DMS153 treated with DMSO at 0.1 percent for 48 hours (cell line): ENCODE measurements around the gene NRXN3.
"Not testable (repeated sequence)": the region's sequence is repeated elsewhere in the genome, so short reads cannot be mapped to it uniquely, and the experiment has no call there.

Experiments used
- DNase-seq: peaks from one replicate; lab custom pipeline; 2025; ENCODE audit not compliant: unreplicated experiment; lab: John Stamatoyannopoulos, UW

NRXN3 gene

DNA sequence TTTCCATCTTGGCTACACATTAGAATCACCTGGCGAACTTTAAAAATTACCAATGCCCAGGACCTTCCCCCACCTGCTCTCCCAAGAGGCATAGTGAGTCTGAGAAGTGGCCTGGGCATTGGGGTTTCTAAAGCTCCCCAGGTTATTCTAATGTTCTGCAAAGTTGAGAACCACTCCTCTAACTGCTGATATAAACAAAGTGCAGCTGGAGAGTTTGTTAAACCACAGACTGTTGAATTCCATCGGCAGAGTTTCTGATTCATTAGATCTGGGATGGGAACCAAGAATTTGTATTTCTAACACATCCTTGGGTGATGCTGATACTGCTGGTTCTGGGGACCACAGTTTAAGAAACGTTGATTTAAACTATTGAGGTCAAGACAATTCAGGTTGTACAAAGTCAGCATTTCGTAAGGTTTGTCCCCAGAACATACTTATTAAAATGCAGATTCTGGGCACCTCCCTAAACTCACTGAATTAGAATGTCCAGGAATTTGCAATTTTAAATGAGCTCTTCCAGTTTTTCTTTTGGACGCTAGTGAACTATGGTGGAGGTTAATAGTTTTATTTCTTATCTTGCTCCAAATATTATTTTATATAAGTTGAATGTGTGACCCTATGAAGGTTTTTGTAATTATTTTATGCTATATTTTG lies 309.1 kb downstream of the NRXN3 start:
- DNase-seq = no peak

DNA sequence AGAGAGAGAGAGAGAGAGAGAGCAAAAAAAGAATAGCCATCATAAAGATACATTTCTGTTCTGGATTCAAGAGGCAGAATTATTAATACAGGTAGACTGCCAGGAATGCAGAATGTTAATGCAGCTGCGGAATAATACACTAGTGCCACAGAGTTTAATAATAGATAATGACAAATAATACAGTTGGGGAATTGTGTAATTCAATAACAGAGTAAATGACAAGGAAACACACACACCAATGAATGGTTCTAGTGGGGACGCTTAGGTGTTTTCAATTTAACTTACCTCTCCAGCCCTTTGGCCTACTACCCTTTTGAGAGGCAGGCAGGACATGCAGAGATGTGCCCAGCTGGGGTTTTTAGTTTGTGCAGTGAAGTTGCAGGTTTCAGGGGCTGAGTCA lies 313.9 kb downstream of the NRXN3 start:
- no peak for DNase-seq

DNA sequence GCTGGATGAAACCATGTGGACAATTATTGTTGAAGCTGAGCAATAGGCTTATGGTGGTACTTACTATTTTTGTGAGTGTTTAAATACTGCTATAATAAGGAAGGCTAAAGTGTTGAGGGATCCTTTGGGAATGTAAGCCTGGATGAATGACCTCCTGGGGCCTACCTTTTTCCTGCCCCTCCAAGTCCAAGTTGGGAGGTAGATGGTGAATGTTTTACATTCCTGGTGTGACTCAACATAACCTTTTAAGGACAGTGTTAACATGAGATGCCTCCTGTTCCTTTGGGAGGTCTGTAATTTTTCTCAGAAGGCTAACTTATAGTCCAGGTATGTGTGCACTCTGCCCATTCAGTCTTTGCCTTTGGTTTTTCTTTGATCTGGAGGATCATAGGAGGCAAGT lies 315.9 kb downstream of the NRXN3 start:
- no peak for DNase-seq

DNA sequence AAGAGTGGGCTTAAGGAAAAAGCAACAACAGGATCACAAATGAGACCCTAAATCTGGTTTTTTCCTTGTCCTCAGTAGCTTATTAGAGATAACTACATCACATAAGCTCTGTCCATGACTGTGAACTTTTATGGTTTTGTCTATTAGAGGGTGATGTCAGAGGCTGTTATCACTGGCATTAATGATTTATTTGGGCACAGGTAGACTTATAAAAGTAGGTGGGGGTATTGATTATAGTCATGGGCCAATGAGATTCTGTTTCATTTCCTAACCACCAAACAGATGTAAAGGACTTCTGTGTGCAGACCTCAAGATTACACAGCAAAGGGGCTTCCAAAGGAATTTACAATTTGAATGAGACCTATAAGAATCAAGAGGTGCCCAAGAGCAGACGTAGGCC lies 316.4 kb downstream of the NRXN3 start:
- no peak for DNase-seq

DNA sequence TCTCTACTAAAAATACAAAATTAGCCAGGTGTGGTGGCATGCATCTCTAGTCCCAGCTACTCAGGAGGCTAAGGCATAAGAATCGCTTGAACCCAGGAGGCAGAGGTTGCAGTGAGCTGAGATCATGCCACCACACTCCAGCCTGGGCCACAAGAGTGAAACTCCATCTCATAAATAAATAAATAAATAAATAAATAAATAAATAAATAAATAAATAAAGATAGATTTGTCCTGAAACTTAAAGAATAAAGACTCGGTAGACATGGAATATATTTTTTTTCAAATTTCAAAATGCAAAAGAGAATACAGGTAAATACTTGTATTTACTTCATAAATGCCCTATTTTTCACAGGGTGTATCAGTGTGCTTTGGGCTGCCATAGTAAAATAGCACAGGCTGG lies 317.4 kb downstream of the NRXN3 start:
- DNase-seq = not testable (repeated sequence)

DNA sequence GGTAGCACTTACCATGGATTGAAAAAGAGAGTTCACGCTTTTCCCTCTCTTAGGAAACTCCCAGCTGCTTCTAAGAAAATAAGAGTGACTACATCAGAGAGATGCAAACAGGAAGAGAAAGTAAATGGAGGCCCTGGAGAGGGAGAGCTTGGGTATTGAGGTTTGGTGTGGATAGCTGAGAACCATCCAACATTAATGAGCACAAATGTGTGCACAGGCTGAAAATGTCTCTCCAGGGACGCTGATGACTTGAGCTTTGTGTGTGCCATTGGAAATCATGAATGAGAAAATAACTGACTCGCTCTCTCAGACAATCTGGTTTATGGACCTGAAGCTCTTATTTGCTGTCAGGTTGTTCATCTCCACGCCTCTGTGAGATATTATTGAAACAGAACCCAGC lies 318.8 kb downstream of the NRXN3 start:
- peak; percentile 54 for DNase-seq

DNA sequence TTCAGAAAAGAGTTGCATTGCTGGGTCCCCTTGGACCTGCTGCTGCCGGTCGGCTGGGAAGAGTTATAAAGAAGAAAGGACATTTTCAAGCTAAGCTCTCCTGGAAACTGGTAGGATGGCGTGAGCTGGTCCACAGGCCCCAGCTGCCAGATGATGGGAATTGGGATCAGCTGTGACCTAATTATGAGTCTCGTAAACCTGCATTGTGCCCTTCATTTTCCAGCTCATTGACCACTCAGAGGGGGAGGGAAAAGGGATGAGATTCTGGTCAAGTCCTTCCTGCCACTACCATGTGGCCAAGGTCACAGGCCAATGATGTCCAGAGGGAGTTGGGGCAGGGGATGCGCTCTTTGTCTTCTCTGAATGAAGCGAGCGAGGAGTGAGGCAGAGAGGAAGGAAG lies 320.9 kb downstream of the NRXN3 start:
- DNase-seq = no peak

DNA sequence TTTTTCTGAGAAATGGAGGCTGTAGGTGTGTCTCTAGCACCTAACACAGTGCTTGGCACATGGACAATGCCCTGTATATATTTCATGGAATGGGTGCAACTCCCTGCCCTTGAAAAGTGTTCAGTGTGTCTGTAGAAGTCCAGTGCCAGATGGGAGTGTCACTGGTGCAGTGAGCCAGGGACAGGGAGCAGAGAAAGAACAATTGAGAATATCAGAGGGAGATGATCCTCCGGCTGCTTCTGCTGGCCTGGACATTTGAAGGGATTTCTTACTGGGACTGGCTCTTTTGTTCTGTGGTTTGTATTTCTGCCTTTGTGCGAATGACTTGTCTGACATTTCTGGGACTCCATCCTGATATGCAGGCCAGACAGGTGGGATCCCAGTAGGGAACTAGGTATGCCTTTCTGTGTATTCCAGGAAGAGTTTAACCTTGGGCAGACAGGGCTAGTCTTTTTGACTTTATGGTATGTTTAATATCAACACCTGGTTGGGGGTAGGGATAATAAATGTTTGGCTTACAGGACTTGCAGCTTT lies 328.0 kb downstream of the NRXN3 start:
- no peak for DNase-seq

DNA sequence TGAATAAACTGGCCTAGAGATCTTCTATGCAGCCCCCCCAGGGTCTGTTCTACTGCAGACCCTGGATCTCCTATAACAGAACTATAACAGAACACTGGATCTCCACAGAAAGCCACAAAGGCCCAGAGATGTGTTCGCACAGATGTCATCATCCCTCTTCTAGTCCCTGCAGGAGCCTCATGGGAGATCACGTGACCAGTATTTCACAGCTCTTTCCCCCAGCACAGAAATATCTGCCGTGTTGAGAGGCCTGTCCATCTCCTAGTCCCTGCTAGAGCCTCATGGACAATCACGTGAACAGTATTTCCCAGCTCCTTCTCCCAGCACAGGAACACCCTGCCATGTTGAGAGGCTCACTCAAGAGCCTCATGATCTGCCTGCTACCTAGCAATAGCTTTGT lies 331.7 kb downstream of the NRXN3 start:
- no peak for DNase-seq

DNA sequence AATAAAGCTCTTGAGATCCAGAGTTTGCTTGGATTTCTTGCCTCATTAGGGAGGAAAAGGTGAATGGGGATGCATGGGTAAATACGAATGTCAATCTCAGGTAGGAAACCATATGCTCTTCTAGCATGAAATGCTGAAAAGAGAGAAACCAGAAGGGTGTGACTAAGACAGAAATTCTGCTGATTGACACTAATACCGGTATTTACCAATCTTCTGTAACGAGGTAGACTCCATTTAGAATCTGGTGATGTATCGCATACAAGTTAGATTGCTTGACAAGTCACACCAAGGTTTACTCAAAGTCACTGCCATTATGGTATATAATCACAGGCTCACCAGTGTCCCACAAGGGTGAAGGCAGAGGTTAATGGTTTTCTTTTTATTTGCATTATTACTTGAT lies 337.9 kb downstream of the NRXN3 start:
- no peak for DNase-seq

DNA sequence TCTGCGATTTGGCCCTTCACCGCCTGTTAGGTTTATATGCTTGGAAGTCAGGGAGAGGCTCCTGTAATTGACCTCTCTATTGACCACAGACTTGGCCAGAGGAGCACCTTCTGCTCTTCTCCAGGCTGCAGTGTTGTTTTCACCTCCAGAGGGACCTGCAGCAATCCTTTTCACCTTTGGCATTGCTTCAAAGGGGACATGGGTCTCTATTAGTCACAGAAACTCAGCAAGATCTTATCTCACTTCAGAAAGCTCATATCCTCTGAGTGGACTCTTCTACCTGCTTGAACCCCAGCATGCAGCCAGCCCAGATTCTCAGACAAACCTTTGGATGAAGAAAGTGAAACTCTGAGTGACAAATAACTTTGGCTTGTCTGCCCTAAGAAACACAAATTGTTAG lies 339.3 kb downstream of the NRXN3 start:
- no peak for DNase-seq

DNA sequence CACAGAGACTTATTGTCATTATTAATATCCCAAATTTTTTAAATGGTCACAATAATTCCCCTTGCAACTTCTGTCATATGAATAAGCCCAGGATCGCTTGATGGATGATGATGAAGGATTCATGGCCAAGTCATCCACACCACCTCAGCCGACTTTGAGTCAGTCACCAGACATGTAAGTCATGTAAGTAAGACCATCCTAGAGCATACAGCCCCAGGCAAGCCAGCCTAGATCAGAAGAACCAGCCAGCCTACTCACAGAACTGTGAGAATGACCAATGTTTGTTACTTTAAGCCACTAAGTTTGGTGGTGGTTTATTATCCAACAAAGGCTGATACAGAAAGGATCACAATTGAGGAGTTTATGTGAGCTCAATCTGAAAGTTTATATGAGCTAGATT lies 341.8 kb downstream of the NRXN3 start:
- DNase-seq = no peak

DNA sequence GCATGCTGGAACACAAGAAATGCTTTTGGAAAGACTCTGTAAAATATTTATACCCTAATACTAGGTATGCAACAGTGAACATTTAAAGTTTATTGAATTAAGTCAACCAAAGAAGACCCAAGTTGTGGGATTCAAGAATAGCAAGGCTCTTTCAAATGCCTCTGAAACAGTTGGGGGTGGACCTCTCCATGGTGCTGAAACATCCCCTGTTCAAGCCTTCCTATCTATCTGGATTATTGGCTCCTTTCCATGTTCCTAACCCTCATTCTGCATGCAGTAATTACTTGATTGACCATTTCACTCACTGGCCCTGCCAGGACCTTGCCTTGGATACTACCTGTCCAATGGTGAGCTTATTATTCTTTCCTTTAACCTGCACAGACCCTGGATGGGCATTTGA lies 349.7 kb downstream of the NRXN3 start:
- no peak for DNase-seq

DNA sequence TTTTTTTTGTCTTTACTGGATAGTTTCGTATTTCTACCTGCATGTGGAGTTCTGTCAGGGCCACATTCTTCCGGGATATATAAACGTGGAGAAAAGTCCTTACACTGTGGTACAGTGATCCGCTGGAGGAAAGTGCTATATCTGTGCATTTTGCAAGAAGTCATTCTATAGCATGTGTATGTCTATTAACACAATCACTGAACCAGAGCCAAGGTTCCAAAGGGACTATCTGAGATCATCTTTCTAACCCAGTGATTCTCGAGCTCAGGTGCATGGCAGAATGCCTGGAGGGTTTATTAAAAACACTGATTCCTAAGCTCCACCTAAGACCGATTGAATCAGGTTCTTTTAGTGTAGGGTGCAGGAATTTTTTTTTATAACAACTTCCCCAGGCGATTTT lies 354.0 kb downstream of the NRXN3 start:
- DNase-seq = no peak

DNA sequence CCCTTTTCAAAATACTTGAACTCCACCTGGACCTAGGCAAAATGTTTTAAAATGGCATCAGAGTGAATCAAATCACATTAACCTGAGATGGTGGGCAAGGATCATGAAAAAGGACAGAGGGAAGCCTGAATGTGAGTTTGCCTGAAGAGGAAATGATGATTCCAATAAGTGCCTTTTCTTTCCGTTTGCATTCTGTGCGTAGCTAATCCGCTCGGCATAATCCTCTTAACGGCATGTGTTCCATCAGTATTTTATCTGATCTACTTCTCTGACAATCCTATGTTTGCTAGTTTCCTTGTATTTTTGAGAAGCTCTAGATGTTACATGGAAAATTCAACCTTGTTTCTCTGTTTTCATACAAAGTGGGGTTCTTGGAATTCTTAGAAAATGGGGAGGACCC lies 354.6 kb downstream of the NRXN3 start:
- no peak for DNase-seq

DNA sequence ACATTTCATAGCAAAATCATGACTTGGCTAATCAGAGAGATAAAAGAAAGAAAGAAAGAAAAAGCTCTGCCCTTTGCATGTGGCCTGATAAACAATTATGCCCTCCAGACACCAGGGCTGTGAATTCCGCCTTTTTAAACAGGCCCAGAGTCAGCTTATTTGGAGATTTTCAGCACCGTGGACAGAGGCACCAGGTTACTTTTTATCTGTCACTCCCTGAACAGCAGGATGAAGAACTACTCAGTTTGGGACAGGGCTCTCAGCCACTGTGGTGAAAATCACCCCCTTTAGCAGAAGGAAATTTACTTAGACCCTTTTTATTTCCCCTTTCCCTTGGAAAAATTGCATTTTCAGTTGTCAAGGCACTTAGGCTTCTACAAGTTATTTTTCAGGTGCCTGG lies 359.9 kb downstream of the NRXN3 start:
- DNase-seq = no peak

DNA sequence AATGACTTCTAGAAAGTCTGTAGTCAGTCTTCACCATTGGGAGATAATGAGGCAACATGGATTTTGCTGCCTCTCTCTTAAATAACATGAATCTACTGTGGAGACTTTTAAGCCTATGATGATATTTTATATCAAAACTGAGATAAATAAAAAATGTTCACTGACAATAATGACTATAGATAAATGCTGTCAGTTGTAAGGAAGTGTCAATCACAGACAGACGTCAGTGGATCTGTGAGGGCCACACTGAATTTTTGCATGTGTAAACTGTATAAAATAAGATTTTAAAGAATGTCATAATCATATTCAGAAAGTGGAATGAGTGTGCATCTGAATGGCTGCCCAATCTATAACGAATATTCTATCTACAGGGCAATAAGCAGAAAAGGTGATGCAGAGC lies 364.0 kb downstream of the NRXN3 start:
- no peak for DNase-seq

DNA sequence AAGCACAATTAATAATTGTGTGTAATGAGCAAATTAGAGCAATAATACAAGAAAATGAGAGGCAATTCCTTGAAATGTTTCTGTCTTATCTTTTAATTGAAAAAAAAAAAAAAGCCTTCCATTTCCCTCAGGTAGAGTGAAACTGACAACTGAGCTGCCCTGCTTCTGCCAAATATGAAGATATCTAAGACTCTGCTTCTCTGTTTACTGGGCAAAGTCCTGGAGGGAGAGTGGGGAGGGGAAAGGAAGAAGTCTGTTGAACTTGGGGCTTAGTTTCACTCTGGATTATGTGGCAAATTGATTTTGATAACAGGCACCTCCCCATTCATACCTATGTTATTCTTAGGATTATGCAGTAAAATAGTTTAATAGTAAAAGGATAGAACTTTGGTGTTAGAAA lies 364.9 kb downstream of the NRXN3 start:
- no peak for DNase-seq

DNA sequence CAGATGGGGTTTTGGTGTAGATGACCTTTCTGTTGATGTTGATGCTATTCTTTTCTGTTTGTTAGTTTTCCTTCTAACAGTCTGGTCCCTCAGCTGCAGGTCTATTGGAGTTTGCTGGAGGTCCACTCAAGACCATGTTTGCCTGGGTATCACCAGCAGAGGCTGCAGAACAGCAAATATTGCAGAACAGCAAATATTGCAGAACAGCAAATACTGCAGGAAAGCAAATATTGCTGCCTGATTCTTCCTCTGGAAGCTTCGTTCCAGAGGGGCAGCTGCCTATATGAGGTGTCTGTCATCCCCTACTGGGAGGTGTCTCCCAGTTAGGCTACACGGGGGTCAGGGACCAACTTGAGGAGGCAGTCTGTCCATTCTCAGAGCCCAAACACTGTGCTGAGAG lies 371.6 kb downstream of the NRXN3 start:
- not testable (repeated sequence) for DNase-seq

DNA sequence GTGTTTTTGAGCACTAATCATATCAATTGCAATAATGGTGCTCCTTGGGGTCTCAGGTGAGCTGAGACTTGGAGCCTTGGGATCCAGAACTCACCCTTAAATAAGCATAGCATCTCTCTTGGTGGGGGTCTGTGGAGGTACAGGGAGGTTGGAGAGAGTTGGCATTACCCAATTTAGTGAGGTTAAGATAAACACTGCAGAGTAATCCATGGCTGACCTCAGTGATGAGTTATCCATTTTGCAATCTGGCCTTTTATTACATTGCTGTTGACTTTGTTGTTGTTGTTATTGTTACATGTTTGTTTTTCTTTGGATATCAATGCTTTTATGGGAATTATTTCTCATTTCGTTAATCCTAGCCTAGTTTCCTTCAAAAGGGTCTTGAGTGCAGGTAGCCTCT lies 373.3 kb downstream of the NRXN3 start:
- DNase-seq = no peak

DNA sequence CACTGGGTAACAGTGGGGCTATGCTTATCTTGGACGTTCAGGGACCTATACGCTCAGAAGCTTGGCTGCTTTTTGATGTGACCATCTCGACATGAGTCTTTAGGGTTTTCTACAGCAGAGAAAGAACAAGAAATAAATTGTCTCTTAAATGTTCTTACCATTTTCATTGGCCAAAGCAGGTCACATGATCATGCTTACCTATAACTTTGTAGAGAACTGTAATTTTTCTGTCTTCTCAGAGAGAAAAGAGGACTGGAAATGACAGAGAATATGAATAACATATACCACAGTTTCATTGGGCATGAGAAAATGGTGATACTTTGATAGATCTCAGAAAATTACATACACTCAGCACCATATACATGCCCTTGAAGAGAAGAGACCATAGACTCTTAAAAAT lies 390.9 kb downstream of the NRXN3 start:
- DNase-seq = no peak

DNA sequence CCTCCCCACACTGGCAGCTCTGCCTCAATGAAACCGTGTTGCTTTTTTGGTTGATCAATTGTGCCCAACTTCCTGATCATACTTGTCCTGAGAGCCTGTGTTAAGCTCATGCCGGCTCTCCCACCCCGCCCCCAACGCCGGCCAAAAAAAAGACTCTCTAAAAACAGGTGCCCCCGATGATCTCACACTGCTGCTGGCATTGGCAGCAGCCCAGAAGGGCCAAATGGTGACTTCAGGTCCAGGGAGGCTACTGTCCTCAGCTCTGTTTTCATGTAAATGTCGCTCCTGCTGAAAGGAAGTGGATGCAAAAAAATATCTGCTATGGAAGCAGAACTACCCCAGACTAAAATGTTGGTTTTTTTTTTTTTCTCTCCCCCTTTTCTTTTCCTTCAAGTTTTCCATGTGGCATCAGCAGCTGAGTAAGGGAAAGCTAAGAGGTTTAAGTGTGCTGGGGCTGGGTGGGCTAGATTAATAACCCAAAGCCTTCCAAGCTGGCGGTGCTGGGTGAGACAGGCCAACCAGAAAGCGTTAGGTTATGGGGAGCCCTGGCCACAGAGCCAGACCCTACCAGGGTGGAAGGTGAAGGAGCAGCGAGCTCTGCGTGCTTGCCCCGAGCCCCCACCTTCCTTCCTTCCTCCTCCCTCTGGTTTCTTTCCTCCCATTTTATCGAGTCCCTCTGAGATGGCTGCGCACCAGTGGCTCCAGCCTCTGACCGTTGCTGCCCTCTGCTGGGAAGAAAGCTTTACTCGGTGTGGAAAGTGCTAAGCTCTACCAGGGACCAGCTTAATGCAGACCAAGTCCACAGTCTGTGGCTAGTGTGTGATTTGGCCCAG lies 396.1 kb downstream of the NRXN3 start:
- peak; percentile 81 for DNase-seq

DNA sequence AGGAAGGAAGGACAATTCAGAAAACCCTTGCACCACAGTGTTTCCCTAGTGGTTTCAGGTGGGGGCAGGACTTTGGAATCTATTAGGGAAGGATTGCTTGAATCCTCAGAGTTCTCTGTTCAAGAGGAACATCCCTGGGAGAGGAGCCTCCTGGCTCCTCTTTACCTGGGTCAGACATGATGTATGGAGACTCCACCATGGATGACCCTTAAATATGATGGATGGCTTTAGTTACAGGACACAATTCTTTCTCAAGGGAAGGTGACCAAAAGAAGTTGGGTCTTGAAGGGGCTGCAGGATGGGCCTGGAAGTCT lies 396.6 kb downstream of the NRXN3 start:
- no peak for DNase-seq
